ENCODE results near the gene SMIM28.

The SMIM28 gene

DNA sequence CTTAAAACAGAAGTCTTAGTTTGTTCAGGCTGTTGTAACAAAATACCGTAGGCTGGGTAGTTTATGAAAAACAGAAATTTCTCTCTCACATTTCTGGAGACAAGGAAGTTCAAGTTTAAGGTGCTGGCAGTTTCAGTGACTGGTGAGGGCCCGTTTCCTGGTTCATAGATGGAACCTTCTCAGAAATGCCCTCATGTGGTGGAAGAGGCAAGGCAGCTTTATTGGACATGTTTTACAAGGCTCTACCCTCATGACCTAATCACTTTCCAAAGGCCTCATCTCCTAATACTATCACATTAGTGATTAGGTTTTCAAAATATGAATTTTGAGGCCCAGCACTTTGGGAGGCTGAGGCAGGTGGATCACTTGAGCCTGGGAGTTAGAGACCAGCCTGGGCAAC lies 28.7 kb downstream of the SMIM28 start:
- Histone ChIP-seq H3K27ac (ENCODE audit: low read depth, low read length) (no peak overlapping the region), H3K4me3 (ENCODE audit: low read length) (no peak overlapping the region), H3K4me2 (ENCODE audit: low read length) (no peak overlapping the region), H3F3A (ENCODE audit: control insufficient read depth, insufficient read depth) (peaks cover 3% of the 10 kb centered on the region), H3K4me1 (ENCODE audit: control insufficient read depth, low read length) (peaks cover 16% of the 10 kb centered on the region), H3K9me3 (ENCODE audit: control insufficient read depth, insufficient read depth, low read length) (no peaks in the 10 kb centered on the region), H3K27me3 (ENCODE audit: control insufficient read depth, low read length) (0 out of 2 replicates have a peak, but pooled peaks cover 3% of the 10 kb centered on the region), H3K79me2 (ENCODE audit: control insufficient read depth, low read length) (no peaks in the 10 kb centered on the region), H3K9me2 (replicated peaks; ENCODE audit: control insufficient read depth, low read length) (no peaks in the 10 kb centered on the region), H4K20me1 (ENCODE audit: control insufficient read depth, insufficient read depth, low read depth, low read length) (no peaks in the 10 kb centered on the region), H3K36me3 (ENCODE audit: control insufficient read depth, low read length) (peaks cover 41% of the 10 kb centered on the region)
- no peak for TF ChIP-seq EZH2phosphoT487 (IDR thresholded peaks at IDR 0.05; ENCODE audit: borderline replicate concordance, low read length)
- TF ChIP-seq, protein P1, sequence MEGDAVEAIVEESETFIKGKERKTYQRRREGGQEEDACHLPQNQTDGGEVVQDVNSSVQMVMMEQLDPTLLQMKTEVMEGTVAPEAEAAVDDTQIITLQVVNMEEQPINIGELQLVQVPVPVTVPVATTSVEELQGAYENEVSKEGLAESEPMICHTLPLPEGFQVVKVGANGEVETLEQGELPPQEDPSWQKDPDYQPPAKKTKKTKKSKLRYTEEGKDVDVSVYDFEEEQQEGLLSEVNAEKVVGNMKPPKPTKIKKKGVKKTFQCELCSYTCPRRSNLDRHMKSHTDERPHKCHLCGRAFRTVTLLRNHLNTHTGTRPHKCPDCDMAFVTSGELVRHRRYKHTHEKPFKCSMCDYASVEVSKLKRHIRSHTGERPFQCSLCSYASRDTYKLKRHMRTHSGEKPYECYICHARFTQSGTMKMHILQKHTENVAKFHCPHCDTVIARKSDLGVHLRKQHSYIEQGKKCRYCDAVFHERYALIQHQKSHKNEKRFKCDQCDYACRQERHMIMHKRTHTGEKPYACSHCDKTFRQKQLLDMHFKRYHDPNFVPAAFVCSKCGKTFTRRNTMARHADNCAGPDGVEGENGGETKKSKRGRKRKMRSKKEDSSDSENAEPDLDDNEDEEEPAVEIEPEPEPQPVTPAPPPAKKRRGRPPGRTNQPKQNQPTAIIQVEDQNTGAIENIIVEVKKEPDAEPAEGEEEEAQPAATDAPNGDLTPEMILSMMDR (IDR thresholded peaks at IDR 0.05; ENCODE audit: low read depth, low read length, poor library complexity, severe bottlenecking) = no peak

DNA sequence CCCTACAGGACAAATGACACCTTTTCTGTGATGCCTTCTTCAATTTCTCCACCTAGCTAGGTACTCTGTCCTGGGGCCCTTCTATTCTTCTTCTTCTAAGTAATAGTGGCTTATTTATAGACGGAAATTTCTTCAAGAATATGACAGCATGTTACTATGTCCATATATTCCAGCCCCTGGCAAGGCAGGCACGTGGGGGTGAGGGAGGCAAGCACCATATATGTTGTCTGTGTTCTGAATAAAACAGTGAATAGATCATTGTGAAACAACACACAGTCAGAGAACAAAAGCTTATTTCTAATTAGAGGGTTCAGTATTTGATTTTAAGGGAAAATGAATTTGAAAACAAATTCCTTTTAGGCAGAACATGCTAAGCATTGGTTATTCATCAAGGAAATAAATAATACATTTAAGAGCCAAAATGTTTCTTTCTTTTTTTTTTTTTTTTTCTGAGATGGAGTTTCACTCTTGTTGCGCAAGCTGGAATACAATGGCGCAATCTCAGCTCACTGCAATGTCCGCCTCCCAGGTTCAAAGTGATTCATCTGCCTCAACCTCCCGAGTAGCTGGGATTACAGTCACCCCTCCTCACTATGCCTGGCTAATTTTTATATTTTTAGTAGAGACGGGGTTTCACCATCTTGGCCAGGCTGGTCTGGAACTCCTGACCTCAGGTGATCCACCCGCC lies 32.5 kb downstream of the SMIM28 start:
- Histone ChIP-seq H4K20me1 (ENCODE audit: control insufficient read depth, insufficient read depth, low read depth, low read length) (no peaks in the 10 kb centered on the region), H3K9me3 (ENCODE audit: control insufficient read depth, insufficient read depth, low read length) (no peaks in the 10 kb centered on the region), H3K9me2 (replicated peaks; ENCODE audit: control insufficient read depth, low read length) (no peaks in the 10 kb centered on the region), H3F3A (ENCODE audit: control insufficient read depth, insufficient read depth) (peaks cover 3% of the 10 kb centered on the region), H3K27ac (ENCODE audit: low read depth, low read length) (no peak overlapping the region), H3K79me2 (ENCODE audit: control insufficient read depth, low read length) (no peaks in the 10 kb centered on the region), H3K27me3 (ENCODE audit: control insufficient read depth, low read length) (no peaks in the 10 kb centered on the region), H3K4me2 (ENCODE audit: low read length) (no peak overlapping the region), H3K4me1 (ENCODE audit: control insufficient read depth, low read length) (peaks cover 3% of the 10 kb centered on the region), H3K4me3 (ENCODE audit: low read length) (no peak overlapping the region), H3K36me3 (ENCODE audit: control insufficient read depth, low read length) (peaks cover 49% of the 10 kb centered on the region)
- TF ChIP-seq, protein P1 (IDR thresholded peaks at IDR 0.05; ENCODE audit: low read depth, low read length, poor library complexity, severe bottlenecking) = no peak
- TF ChIP-seq EZH2phosphoT487 (IDR thresholded peaks at IDR 0.05; ENCODE audit: borderline replicate concordance, low read length) = no peak

DNA sequence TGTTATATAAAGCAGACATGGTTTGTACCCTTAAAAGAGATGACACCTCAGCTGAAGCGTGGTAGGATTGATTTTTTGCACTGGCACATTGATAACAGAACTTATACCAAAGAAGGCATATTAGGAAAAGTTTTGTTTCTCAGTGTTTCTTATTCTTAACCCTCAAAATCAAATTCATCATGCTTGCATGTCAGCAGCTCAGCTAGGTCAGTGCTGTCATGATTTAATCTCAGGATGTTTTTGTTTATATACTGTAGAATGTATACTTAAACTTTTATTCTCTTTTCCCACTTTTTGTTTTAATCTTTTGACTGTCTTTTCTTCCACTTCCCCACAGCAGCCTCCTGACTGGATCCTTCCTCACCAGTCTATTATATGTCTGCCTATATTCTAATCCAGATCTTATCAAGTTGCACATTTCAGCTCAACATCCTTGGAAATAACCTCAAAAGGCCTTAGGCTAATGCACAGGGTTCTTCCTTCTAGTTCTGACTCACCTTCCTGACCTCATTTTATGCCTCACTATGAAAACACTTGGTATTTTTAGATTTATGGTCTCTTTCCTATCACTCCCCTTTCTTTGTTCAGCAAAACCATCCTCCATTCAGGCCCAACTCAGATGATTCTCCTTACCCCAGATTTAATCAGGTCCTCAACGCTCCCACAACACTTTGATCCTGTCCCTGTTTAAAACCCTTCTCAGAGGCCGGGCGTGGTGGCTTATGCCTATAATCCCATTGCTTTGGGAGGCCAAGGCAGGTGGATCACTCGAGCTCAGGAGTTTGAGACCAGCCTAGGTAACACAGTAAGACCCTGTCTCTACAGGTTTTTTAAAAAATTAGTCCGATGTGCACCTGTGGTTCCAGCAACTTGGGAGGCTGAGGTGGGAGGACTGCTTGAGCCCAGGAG lies 33.5 kb downstream of the SMIM28 start:
- no peaks in the 10 kb centered on the region for H3K27me3 ChIP-seq (ENCODE audit: control insufficient read depth, low read length)
- H3F3A ChIP-seq (ENCODE audit: control insufficient read depth, insufficient read depth) = peaks cover under 1% of the 10 kb centered on the region
- H3K4me3 ChIP-seq (ENCODE audit: low read length) = no peak overlapping the region
- no peak overlapping the region for H3K27ac ChIP-seq (ENCODE audit: low read depth, low read length)
- H3K4me1 ChIP-seq (ENCODE audit: control insufficient read depth, low read length) = no peaks in the 10 kb centered on the region
- no peak for TF ChIP-seq EZH2phosphoT487 (IDR thresholded peaks at IDR 0.05; ENCODE audit: borderline replicate concordance, low read length)
- TF ChIP-seq, protein P1 (IDR thresholded peaks at IDR 0.05; ENCODE audit: low read depth, low read length, poor library complexity, severe bottlenecking) = no peak
- no peaks in the 10 kb centered on the region for H3K79me2 ChIP-seq (ENCODE audit: control insufficient read depth, low read length)
- H4K20me1 ChIP-seq (ENCODE audit: control insufficient read depth, insufficient read depth, low read depth, low read length) = no peaks in the 10 kb centered on the region
- H3K4me2 ChIP-seq (ENCODE audit: low read length) = no peak overlapping the region
- peaks cover 43% of the 10 kb centered on the region for H3K36me3 ChIP-seq (ENCODE audit: control insufficient read depth, low read length)
- H3K9me3 ChIP-seq (ENCODE audit: control insufficient read depth, insufficient read depth, low read length) = no peaks in the 10 kb centered on the region
- H3K9me2 ChIP-seq (replicated peaks; ENCODE audit: control insufficient read depth, low read length) = no peaks in the 10 kb centered on the region
